GM12891 (cell line): ENCODE results near the gene TKTL1.
"Not testable (repeated sequence)": the region's sequence is repeated elsewhere in the genome, so short reads cannot be mapped to it uniquely, and the experiment has no call there.

Experiments
- POLR2A ChIP-seq: IDR thresholded peaks from 2 replicates; pipeline ENCODE4 v1.6.1; 2011; ENCODE audit warnings: low read depth, low read length, control low read depth
- POLR2AphosphoS5 ChIP-seq: IDR thresholded peaks from 2 replicates; pipeline ENCODE4 v1.6.1; 2011; ENCODE audit warnings: low read depth, low read length, control low read depth
- TAF1 ChIP-seq: IDR thresholded peaks from 2 replicates; pipeline ENCODE4 v1.6.1; 2011; ENCODE audit warnings: low read depth, low read length, control low read depth

GRCh38 chrX:154247377-154248045 is 48.1 kb upstream of the TKTL1 start:
- not testable (repeated sequence) for TF ChIP-seq POLR2A, TAF1, POLR2AphosphoS5
